ENCODE measurements around the gene EPDR1.

Gene EPDR1

DNA sequence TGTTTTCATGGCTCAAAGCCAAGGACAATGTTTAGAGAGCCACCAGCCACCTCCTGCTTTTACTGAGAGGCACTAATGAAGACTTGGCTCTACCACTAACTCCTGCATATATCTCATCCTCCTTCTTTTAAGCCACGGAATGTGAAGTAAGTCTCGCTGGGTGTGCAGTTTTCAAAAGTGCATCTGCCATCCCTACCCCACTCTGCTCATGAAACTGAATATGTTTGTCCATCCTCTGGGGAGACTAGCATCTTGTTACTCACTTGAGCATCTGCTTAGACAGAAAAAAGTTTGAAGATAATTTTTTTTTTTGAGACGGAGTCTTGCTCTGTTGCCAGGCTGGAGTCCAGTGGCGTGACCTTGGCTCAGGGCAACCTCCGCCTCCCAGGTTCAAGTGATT lies 40.8 kb downstream of the EPDR1 start:
- no peak overlapping the region for H3K9ac ChIP-seq (ENCODE audit: low read length)
- H3K4me1 ChIP-seq (ENCODE audit: control insufficient read depth, insufficient read depth, low read length) = no peaks in the 10 kb centered on the region
- no peaks in the 10 kb centered on the region for H3K27me3 ChIP-seq (ENCODE audit: control insufficient read depth, insufficient read depth, low read length)
- H3K4me3 ChIP-seq (ENCODE audit: low read length) = no peak overlapping the region
- no peak overlapping the region for H3K27ac ChIP-seq (ENCODE audit: low read depth, low read length)
- no peaks in the 10 kb centered on the region for H3K36me3 ChIP-seq (ENCODE audit: control insufficient read depth, insufficient read depth, low read length)

DNA sequence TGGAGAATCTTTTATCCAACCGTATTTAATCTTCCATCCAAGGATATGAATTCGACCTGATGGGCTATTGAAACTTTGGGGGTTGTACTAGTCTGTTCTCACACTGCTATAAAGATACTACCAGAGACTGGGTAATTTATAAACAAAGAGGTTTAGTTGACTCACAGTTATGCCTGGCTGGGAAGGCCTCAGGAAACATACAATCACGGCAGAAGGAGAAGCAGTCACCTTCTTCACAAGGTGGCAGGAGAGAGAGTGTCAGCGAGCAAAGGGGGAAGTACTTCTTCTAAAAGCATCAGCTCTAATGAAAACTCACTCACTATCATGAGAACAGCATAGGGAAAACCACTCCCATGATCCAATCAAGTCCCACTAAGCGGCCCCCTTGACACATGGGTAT lies 43.8 kb downstream of the EPDR1 start:
- no peak overlapping the region for H3K9ac ChIP-seq (ENCODE audit: low read length)
- H3K27me3 ChIP-seq (ENCODE audit: control insufficient read depth, insufficient read depth, low read length) = no peaks in the 10 kb centered on the region
- H3K27ac ChIP-seq (ENCODE audit: low read depth, low read length) = no peak overlapping the region
- H3K4me3 ChIP-seq (ENCODE audit: low read length) = no peak overlapping the region
- H3K4me1 ChIP-seq (ENCODE audit: control insufficient read depth, insufficient read depth, low read length) = no peaks in the 10 kb centered on the region
- H3K36me3 ChIP-seq (ENCODE audit: control insufficient read depth, insufficient read depth, low read length) = no peaks in the 10 kb centered on the region

DNA sequence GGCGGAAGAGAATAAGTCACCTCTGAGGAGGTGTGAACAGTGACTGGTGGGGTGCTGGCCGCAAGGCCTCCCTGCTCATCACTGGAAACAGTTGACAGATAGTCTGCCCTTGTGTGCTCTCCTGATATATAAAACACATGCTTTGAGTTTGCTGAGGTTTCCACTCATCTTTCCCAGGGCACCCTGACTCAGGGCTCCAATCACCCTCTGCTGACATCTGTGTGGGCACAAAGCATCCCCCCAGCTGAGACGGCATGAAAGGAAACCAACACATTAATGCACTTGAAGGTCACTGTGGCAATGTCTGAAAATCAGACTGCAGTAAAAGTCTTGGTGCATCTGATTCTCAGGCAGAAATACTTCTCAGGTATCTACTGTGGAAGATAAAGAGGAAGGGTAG lies 49.8 kb downstream of the EPDR1 start:
- H3K36me3 ChIP-seq (ENCODE audit: control insufficient read depth, insufficient read depth, low read length) = no peaks in the 10 kb centered on the region
- H3K4me3 ChIP-seq (ENCODE audit: low read length) = no peak overlapping the region
- H3K4me1 ChIP-seq (ENCODE audit: control insufficient read depth, insufficient read depth, low read length) = no peaks in the 10 kb centered on the region
- no peak overlapping the region for H3K9ac ChIP-seq (ENCODE audit: low read length)
- H3K27me3 ChIP-seq (ENCODE audit: control insufficient read depth, insufficient read depth, low read length) = no peaks in the 10 kb centered on the region
- no peak overlapping the region for H3K27ac ChIP-seq (ENCODE audit: low read depth, low read length)

DNA sequence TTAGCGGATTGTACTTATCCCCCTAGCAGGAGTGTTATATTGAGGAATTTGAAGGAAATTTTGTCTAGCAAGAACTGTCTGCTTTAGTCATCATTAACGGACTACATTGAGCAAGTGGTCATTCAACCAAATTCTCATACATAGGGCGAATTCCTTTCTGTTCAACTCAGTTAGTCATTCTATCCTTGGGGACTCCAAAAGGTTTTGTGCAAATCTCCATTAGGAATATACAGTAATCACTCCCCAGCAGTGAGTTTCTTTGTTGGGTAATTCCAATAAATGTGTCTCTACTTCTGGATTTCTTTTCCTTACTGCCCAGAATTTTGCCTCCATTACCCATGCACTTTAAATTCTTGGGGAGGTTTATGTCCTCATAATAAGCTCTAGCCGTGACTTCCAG lies 51.1 kb downstream of the EPDR1 start:
- Histone ChIP-seq H3K9ac (ENCODE audit: low read length) (no peak overlapping the region), H3K27me3 (ENCODE audit: control insufficient read depth, insufficient read depth, low read length) (no peaks in the 10 kb centered on the region), H3K27ac (ENCODE audit: low read depth, low read length) (no peak overlapping the region)

DNA sequence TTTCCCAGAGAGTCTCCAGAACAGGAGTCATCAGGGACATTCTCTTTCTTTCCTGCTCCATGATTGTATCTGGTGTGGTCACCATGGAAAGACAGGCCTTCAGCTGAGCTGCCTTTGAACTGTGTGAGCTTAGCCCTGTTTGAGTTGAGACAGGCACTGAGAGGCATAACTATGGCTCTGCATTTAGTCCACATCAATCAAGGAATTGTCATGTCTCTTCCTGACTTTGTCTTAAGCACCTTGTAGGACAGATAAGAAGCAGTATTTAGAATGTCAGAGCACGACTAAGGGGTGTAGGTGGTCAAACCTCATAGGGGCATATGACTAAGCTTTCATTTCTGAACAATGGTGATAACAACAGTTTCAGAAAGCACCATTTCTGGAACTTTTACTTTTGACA lies 53.5 kb downstream of the EPDR1 start:
- Histone ChIP-seq H3K27ac (ENCODE audit: low read depth, low read length) (no peak overlapping the region), H3K9ac (ENCODE audit: low read length) (no peak overlapping the region), H3K4me3 (ENCODE audit: low read length) (no peak overlapping the region), H3K27me3 (ENCODE audit: control insufficient read depth, insufficient read depth, low read length) (no peaks in the 10 kb centered on the region), H3K36me3 (ENCODE audit: control insufficient read depth, insufficient read depth, low read length) (no peaks in the 10 kb centered on the region), H3K4me1 (ENCODE audit: control insufficient read depth, insufficient read depth, low read length) (no peaks in the 10 kb centered on the region)

More for the DNA sequence above, 51.1 kb downstream of the EPDR1 start:
- no peak overlapping the region for H3K4me3 ChIP-seq (ENCODE audit: low read length)
- no peaks in the 10 kb centered on the region for H3K4me1 ChIP-seq (ENCODE audit: control insufficient read depth, insufficient read depth, low read length)
- H3K36me3 ChIP-seq (ENCODE audit: control insufficient read depth, insufficient read depth, low read length) = no peaks in the 10 kb centered on the region

DNA sequence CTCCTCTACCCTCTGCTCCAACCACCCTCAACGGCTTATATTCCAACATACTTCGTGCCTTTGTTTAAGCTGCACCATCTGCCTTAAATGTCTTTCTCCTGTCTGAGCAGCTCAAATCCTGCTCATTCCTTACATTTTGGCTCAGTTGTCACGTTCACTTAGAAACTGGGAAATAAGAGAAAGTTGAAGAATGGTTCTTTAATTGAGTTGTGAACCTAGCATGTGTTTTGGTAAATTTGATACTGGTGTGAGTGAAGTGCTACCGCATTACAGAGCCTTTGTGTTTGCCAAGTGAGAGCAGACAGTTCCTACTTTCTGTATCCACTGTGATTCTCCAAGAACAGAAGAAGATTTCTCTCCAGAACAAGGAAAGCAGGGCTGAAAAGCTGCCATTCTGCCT lies 54.3 kb downstream of the EPDR1 start:
- Histone ChIP-seq H3K27ac (ENCODE audit: low read depth, low read length) (no peak overlapping the region), H3K4me3 (ENCODE audit: low read length) (no peak overlapping the region), H3K27me3 (ENCODE audit: control insufficient read depth, insufficient read depth, low read length) (no peaks in the 10 kb centered on the region), H3K9ac (ENCODE audit: low read length) (no peak overlapping the region), H3K36me3 (ENCODE audit: control insufficient read depth, insufficient read depth, low read length) (no peaks in the 10 kb centered on the region), H3K4me1 (ENCODE audit: control insufficient read depth, insufficient read depth, low read length) (no peaks in the 10 kb centered on the region)

DNA sequence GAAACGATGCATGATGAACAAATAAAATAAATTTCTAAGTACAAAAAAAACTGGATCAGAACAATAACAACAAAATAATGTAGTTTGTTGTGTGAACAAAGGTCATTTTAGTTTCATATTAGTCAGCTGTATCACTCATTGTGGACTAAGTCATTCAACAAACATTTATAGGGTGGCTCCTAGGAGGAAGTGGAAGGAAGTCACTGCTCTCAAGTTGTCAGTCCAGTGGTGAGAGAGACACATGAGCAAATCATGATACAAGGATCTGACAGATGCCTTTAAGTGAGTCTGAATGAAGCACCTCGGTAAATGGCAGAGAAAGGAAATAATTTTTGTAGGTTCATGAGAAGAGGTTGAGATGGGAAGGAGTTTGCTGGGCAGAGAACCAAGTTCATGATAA lies 56.8 kb downstream of the EPDR1 start:
- H3K27me3 ChIP-seq (ENCODE audit: control insufficient read depth, insufficient read depth, low read length) = no peaks in the 10 kb centered on the region
- no peak overlapping the region for H3K27ac ChIP-seq (ENCODE audit: low read depth, low read length)

DNA sequence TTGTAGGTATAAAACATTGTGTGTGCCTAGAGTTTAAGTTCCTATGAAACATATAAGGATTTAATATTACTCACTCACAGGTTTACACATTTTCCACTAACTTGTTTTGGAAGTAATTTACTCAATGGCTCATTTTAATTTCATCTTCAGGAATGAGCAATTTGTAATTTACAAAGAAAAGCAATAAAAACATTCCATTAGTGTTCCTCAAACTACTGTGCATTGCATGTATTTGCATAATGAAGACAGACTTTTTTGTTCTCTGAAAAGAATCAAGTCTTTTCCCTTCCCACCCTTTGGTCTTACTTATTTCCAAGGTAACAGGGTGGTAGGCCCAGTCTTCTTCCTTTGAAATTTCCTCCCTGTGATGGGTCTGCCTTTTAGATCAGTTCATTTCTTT lies 61.2 kb downstream of the EPDR1 start:
- Histone ChIP-seq H3K4me3 (ENCODE audit: low read length) (no peak overlapping the region), H3K36me3 (ENCODE audit: control insufficient read depth, insufficient read depth, low read length) (no peaks in the 10 kb centered on the region), H3K9ac (ENCODE audit: low read length) (no peak overlapping the region), H3K27me3 (ENCODE audit: control insufficient read depth, insufficient read depth, low read length) (no peaks in the 10 kb centered on the region), H3K27ac (ENCODE audit: low read depth, low read length) (no peak overlapping the region), H3K4me1 (ENCODE audit: control insufficient read depth, insufficient read depth, low read length) (no peaks in the 10 kb centered on the region)

More for the DNA sequence above, 56.8 kb downstream of the EPDR1 start:
- no peak overlapping the region for H3K4me3 ChIP-seq (ENCODE audit: low read length)
- H3K9ac ChIP-seq (ENCODE audit: low read length) = no peak overlapping the region
- H3K4me1 ChIP-seq (ENCODE audit: control insufficient read depth, insufficient read depth, low read length) = no peaks in the 10 kb centered on the region
- H3K36me3 ChIP-seq (ENCODE audit: control insufficient read depth, insufficient read depth, low read length) = no peaks in the 10 kb centered on the region

DNA sequence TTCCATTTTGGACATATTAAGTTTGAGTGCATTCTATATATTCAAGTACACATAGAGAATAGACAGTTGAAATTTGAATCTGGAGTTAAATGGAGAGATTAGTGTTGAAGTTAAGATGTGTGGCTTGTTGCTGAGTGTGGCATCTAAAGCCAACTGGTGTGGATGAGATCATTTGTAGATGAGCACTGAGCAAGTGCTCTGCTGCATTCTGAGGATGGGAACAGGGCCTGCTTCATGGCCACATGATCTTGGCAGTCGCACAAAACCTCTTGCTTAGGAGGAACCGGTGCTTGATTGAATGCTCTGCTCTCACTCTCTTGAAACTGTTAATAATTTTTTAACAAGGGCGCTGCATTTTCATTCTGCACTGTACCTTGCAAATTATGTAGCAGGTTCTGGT lies 62.0 kb downstream of the EPDR1 start:
- no peaks in the 10 kb centered on the region for H3K27me3 ChIP-seq (ENCODE audit: control insufficient read depth, insufficient read depth, low read length)
- H3K36me3 ChIP-seq (ENCODE audit: control insufficient read depth, insufficient read depth, low read length) = no peaks in the 10 kb centered on the region
- H3K4me3 ChIP-seq (ENCODE audit: low read length) = no peak overlapping the region
- no peak overlapping the region for H3K9ac ChIP-seq (ENCODE audit: low read length)
- H3K4me1 ChIP-seq (ENCODE audit: control insufficient read depth, insufficient read depth, low read length) = no peaks in the 10 kb centered on the region
- H3K27ac ChIP-seq (ENCODE audit: low read depth, low read length) = no peak overlapping the region

DNA sequence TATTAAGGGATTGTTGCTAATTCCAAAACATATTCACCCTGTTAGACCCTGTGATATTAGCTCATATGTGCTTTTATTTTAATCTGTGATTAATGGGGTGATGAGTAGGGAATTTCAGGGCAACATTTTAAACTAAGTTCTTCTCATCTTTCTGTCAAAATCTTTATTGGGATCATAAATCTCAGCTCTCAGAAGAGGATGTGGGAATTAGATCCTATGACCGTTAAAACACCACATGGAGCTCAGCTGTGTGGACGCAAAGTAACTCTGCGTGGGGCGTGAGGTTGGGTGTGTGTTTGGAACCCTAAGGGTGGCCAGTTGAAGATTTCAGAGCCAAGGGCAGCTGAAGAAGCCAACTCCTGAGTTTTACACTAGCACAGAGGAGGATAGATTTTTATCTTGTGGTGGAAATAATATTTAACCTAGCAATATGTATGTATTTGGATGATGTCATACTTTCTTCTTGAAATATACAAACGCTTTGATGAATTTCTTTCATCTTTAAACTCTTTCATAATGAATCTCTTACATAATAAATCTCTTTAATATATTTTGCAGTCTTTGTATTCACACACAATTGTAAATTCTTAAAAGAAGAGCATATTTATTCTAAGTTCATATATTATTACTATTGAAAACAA lies 64.4 kb downstream of the EPDR1 start:
- H3K4me1 ChIP-seq (ENCODE audit: control insufficient read depth, insufficient read depth, low read length) = no peaks in the 10 kb centered on the region
- no peaks in the 10 kb centered on the region for H3K27me3 ChIP-seq (ENCODE audit: control insufficient read depth, insufficient read depth, low read length)
- H3K36me3 ChIP-seq (ENCODE audit: control insufficient read depth, insufficient read depth, low read length) = no peaks in the 10 kb centered on the region
- no peak overlapping the region for H3K27ac ChIP-seq (ENCODE audit: low read depth, low read length)
- H3K9ac ChIP-seq (ENCODE audit: low read length) = no peak overlapping the region
- no peak overlapping the region for H3K4me3 ChIP-seq (ENCODE audit: low read length)

DNA sequence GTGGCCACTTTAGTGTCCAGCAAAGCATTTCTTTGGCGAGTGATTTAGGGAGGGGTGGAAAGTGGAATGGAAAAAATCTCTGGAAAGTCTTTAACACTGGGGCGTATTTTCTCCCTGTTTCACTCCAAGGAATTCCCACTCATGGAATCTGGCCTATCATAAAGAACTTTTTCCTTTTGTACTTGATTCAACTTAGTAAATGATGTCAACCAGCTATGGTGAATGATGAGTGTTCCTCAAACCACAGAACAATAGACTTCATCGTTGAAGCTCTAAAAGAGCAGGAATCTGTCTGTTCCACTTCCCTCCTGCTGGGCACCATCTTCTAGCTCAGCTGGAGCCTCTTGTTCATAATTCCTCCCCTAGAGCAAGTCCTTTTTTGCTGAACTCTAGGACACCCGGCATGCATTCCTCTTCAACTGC lies 66.5 kb downstream of the EPDR1 start:
- H3K27ac ChIP-seq (ENCODE audit: low read depth, low read length) = no peak overlapping the region
- no peak overlapping the region for H3K4me3 ChIP-seq (ENCODE audit: low read length)
- no peaks in the 10 kb centered on the region for H3K27me3 ChIP-seq (ENCODE audit: control insufficient read depth, insufficient read depth, low read length)
- H3K36me3 ChIP-seq (ENCODE audit: control insufficient read depth, insufficient read depth, low read length) = no peaks in the 10 kb centered on the region
- H3K4me1 ChIP-seq (ENCODE audit: control insufficient read depth, insufficient read depth, low read length) = no peaks in the 10 kb centered on the region
- H3K9ac ChIP-seq (ENCODE audit: low read length) = no peak overlapping the region

DNA sequence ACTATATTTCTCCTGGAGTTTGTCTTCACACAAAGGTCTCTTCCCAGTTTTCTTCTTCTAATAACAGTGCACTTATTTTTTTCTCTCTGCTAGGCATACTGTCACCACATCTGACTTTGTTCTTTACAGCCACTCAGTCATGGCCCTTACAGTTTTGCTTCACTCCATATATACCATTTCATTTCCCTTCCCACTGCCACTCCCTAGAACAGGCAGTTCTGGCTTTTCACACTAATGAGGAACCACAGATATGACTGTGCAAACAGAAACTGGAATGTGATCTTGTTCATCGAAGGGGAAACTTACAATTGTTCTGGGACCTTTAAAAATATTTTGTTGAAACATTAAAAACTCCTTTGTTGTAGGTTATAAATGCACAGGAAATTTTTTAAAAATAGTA lies 67.3 kb downstream of the EPDR1 start:
- H3K4me3 ChIP-seq (ENCODE audit: low read length) = no peak overlapping the region
- no peaks in the 10 kb centered on the region for H3K4me1 ChIP-seq (ENCODE audit: control insufficient read depth, insufficient read depth, low read length)
- no peaks in the 10 kb centered on the region for H3K36me3 ChIP-seq (ENCODE audit: control insufficient read depth, insufficient read depth, low read length)
- H3K9ac ChIP-seq (ENCODE audit: low read length) = no peak overlapping the region
- H3K27ac ChIP-seq (ENCODE audit: low read depth, low read length) = no peak overlapping the region
- no peaks in the 10 kb centered on the region for H3K27me3 ChIP-seq (ENCODE audit: control insufficient read depth, insufficient read depth, low read length)

DNA sequence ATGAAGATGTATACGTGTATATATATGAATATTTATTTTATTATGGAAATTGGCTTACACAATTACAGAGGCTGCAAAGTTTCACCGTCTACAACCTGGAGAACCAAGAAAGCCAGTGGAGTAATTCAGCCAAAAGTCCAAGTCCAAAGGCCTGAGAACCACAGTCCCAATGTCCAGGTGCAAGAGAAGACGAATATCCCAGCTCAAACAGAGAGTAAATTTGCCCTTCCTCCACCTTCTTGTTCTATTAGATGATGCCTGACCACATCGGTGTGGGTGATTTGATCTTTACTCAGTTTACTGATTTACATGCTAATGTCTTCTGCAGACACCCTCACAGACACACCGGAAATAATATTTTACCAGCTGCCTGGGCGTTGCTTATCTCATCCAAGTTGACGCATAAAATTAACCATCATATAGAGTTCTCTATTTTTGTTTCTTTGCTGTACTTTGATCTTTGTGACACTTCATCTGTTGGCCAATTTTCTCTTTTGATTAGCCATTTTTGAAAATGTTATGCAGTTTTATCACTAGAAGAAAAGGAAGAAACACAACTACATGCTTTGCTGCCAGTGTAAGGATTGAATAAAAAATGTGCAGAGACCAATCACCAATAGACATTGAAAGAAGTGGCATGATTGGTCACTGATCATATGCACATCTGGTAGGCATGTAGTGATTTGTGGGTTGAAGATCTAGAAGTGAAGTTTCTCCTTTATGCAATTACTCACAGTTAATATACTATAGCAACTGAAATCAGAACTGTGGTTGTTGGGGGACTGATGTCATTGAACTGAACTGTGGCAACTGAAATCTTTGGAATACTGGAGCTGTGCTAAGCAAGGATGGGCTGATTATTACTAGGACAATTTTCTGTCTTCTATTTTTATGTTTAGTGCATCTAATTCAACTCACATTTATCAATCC lies 68.5 kb downstream of the EPDR1 start:
- H3K4me1 ChIP-seq (ENCODE audit: control insufficient read depth, insufficient read depth, low read length) = no peaks in the 10 kb centered on the region
- H3K9ac ChIP-seq (ENCODE audit: low read length) = no peak overlapping the region
- no peaks in the 10 kb centered on the region for H3K36me3 ChIP-seq (ENCODE audit: control insufficient read depth, insufficient read depth, low read length)
- no peaks in the 10 kb centered on the region for H3K27me3 ChIP-seq (ENCODE audit: control insufficient read depth, insufficient read depth, low read length)
- H3K4me3 ChIP-seq (ENCODE audit: low read length) = no peak overlapping the region
- no peak overlapping the region for H3K27ac ChIP-seq (ENCODE audit: low read depth, low read length)
